ENCODE measurements around the gene ENKUR.

ENKUR gene

DNA sequence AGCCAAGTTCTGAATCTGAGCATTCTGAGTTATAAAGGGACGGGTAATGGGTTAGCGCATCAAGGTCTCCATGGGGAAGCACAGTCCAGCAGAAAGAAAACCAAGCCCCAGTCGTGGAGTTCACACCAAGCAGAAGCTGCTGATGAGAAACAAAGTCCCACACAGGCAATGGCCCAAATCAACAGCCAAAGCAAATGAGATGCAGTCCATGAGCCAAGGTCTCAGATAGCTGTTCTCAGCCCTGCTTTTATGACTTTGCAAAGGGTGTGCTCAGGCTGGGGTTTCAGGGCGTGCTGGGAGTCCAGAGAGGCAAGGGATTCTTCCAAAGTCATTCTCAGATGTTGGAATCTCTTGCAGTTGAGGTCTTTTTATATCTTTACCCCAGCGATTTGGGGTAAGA lies 32.5 kb upstream of the ENKUR start:
- no peak for ATAC-seq

GRCh38 chr10:25047591-25048301 lies 31.8 kb upstream of the ENKUR start:
- ATAC-seq: no peak
- TF ChIP-seq GLIS3 (CRISPR knock-in tag; IDR thresholded peaks at IDR 0.05) (no peak), PPARA (CRISPR knock-in tag; IDR thresholded peaks at IDR 0.05; ENCODE audit: borderline replicate concordance) (no peak), CREB5 (CRISPR knock-in tag; IDR thresholded peaks at IDR 0.05; ENCODE audit: low read depth) (no peak), ZNF8 (CRISPR knock-in tag; IDR thresholded peaks at IDR 0.05) (no peak), SNAI2 (CRISPR knock-in tag; IDR thresholded peaks at IDR 0.05) (no peak), TSHZ2 (CRISPR knock-in tag; IDR thresholded peaks at IDR 0.05) (no peak), ZFP30 (CRISPR knock-in tag; IDR thresholded peaks at IDR 0.05) (no peak), ESRRG (CRISPR knock-in tag; IDR thresholded peaks at IDR 0.05) (no peak), BACH2 (CRISPR knock-in tag; IDR thresholded peaks at IDR 0.05; ENCODE audit: borderline replicate concordance) (no peak), TOX (CRISPR knock-in tag; IDR thresholded peaks at IDR 0.05; ENCODE audit: borderline replicate concordance) (no peak), ZC3H10 (CRISPR knock-in tag; IDR thresholded peaks at IDR 0.05) (no peak), TCF4 (CRISPR knock-in tag; IDR thresholded peaks at IDR 0.05; ENCODE audit: borderline replicate concordance) (no peak)
- TF ChIP-seq, protein P1, sequence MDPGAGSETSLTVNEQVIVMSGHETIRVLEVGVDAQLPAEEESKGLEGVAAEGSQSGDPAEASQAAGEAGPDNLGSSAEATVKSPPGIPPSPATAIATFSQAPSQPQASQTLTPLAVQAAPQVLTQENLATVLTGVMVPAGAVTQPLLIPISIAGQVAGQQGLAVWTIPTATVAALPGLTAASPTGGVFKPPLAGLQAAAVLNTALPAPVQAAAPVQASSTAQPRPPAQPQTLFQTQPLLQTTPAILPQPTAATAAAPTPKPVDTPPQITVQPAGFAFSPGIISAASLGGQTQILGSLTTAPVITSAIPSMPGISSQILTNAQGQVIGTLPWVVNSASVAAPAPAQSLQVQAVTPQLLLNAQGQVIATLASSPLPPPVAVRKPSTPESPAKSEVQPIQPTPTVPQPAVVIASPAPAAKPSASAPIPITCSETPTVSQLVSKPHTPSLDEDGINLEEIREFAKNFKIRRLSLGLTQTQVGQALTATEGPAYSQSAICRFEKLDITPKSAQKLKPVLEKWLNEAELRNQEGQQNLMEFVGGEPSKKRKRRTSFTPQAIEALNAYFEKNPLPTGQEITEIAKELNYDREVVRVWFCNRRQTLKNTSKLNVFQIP (CRISPR knock-in tag; IDR thresholded peaks at IDR 0.05; ENCODE audit: borderline replicate concordance, low read depth): no peak

More for the DNA sequence above, 32.5 kb upstream of the ENKUR start:
- TF ChIP-seq CSDC2 (CRISPR knock-in tag; IDR thresholded peaks at IDR 0.05) (no peak), CREB5 (CRISPR knock-in tag; IDR thresholded peaks at IDR 0.05; ENCODE audit: low read depth) (no peak), RARB (CRISPR knock-in tag; IDR thresholded peaks at IDR 0.05) (no peak), TCF4 (CRISPR knock-in tag; IDR thresholded peaks at IDR 0.05; ENCODE audit: borderline replicate concordance) (no peak), ESRRG (CRISPR knock-in tag; IDR thresholded peaks at IDR 0.05) (no peak), PATZ1 (CRISPR knock-in tag; IDR thresholded peaks at IDR 0.05; ENCODE audit: borderline replicate concordance) (no peak), PPARA (CRISPR knock-in tag; IDR thresholded peaks at IDR 0.05; ENCODE audit: borderline replicate concordance) (no peak), GLIS3 (CRISPR knock-in tag; IDR thresholded peaks at IDR 0.05) (no peak), TOX (CRISPR knock-in tag; IDR thresholded peaks at IDR 0.05; ENCODE audit: borderline replicate concordance) (no peak), SNAI2 (CRISPR knock-in tag; IDR thresholded peaks at IDR 0.05) (no peak), BACH2 (CRISPR knock-in tag; IDR thresholded peaks at IDR 0.05; ENCODE audit: borderline replicate concordance) (no peak), ARNTL (CRISPR knock-in tag; IDR thresholded peaks at IDR 0.05; ENCODE audit: borderline replicate concordance, low read depth) (no peak)
- TF ChIP-seq, protein P1 (CRISPR knock-in tag; IDR thresholded peaks at IDR 0.05; ENCODE audit: borderline replicate concordance, low read depth): no peak

All from SK-N-SH treated with all-trans-retinoic acid at 6 μM for 48 hours (cell line).